H1 (cell line): ENCODE data around the gene NOB1. TPM values are rescaled to one million over a fixed set of nuclear protein-coding genes. Genes with fewer than 3 reads are reported as not detected.

ENCODE experiments used
- CTCF ChIA-PET: fragments of 300-600 bp; sonication (Branson Sonifier 250); formaldehyde crosslinking; loops from one replicate; lab custom pipeline; 2021; ENCODE audit not compliant: partially characterized antibody; lab: Charles Lee
- POLR2A ChIA-PET: fragments of 300-600 bp; sonication (Branson Sonifier 250); formaldehyde crosslinking; loops from one replicate; lab custom pipeline; 2021; ENCODE audit warnings: inconsistent platforms; ENCODE audit not compliant: partially characterized antibody; lab: Charles Lee
- DNase-seq, 2 experiments: peaks; one replicate each; pipeline versions ENCODE4 v3.0.0 to v3.0.0-alpha.2; 2010 to 2022; ENCODE audit warnings: low spot score in 2 of 2, low read depth in 1 of 2, mixed read lengths in 1 of 2
- FAIRE-seq: peaks from 2 replicates; lab custom pipeline; 2011; peaks lifted over from hg19 to GRCh38; lab: Jason Lieb, UNC
- H2AFZ ChIP-seq: 2 replicates; pipeline ENCODE4 v1.8.1; 2012; ENCODE audit warnings: low read length, inconsistent platforms
- H2AK5ac ChIP-seq: 2 replicates; pipeline ENCODE4 v1.6.1; 2013; ENCODE audit warnings: low read depth, low read length
- H2BK120ac ChIP-seq: replicated peaks from 2 replicates; pipeline ENCODE3; 2013; ENCODE audit warnings: low read depth, low read length, inconsistent platforms
- H2BK12ac ChIP-seq: 2 replicates; pipeline ENCODE4 v1.6.1; 2013; ENCODE audit warnings: low read depth, low read length
- H2BK15ac ChIP-seq: 2 replicates; pipeline ENCODE4 v1.6.1; 2013; ENCODE audit warnings: low read length
- H2BK20ac ChIP-seq: 2 replicates; pipeline ENCODE4 v1.6.1; 2013; ENCODE audit warnings: low read length
- H2BK5ac ChIP-seq: 2 replicates; pipeline ENCODE4 v1.6.1; 2013; ENCODE audit warnings: low read depth, low read length
- H3K14ac ChIP-seq: 2 replicates; pipeline ENCODE4 v1.6.1; 2013; ENCODE audit warnings: inconsistent platforms; ENCODE audit not compliant: insufficient read length
- H3K18ac ChIP-seq: 2 replicates; pipeline ENCODE4 v1.6.1; 2013; ENCODE audit warnings: low read length; ENCODE audit errors: extremely low read depth
- H3K23ac ChIP-seq: 2 replicates; pipeline ENCODE4 v1.6.1; 2013; ENCODE audit warnings: inconsistent platforms; ENCODE audit not compliant: insufficient read length
- H3K23me2 ChIP-seq: 2 replicates; pipeline ENCODE4 v1.6.1; 2013; ENCODE audit warnings: low read depth, low read length
- H3K27ac ChIP-seq: 2 replicates; pipeline ENCODE4 v1.6.1; 2011; ENCODE audit warnings: low read depth, low read length, inconsistent platforms
- H3K27me3 ChIP-seq, 4 experiments: replicated peaks in 1 of 4; 1 replicate in 1 of 4; 2 replicates in 3 of 4; pipeline versions ENCODE4 v1.6.1 to v1.8.1; 2011 to 2013; ENCODE audit warnings: low read length in 3 of 4, mild to moderate bottlenecking in 3 of 4, inconsistent platforms in 2 of 4, mixed read lengths in 2 of 4, moderate library complexity in 1 of 4; ENCODE audit not compliant: control insufficient read depth in 3 of 4, insufficient read depth in 3 of 4; ENCODE audit errors: extremely low read depth in 1 of 4
- H3K36me3 ChIP-seq, 4 experiments: 2 replicates each; pipeline versions ENCODE4 v1.6.1 to v1.8.1; 2011 to 2013; ENCODE audit warnings: mild to moderate bottlenecking in 4 of 4, low read length in 3 of 4, moderate library complexity in 2 of 4, control low read depth in 1 of 4, inconsistent platforms in 1 of 4; ENCODE audit not compliant: insufficient read depth in 4 of 4, control insufficient read depth in 2 of 4
- H3K4ac ChIP-seq: replicated peaks from 2 replicates; pipeline ENCODE3; 2013; ENCODE audit warnings: low read length, low read depth, mixed read lengths, inconsistent platforms; ENCODE audit not compliant: insufficient read length
- H3K4me1 ChIP-seq, 4 experiments: replicated peaks in 1 of 4; 1 replicate in 1 of 4; 2 replicates in 3 of 4; pipeline versions ENCODE4 v1.6.1 to v1.8.1; 2011 to 2013; ENCODE audit warnings: low read length in 3 of 4, inconsistent platforms in 2 of 4, mixed read lengths in 1 of 4; ENCODE audit not compliant: insufficient read depth in 4 of 4, control insufficient read depth in 3 of 4
- H3K4me2 ChIP-seq, 2 experiments: 2 replicates each; pipeline versions ENCODE4 v1.6.1 to v1.8.1; 2011 to 2013; ENCODE audit warnings: low read depth in 2 of 2, low read length in 2 of 2, control low read depth in 1 of 2, inconsistent platforms in 1 of 2, mild to moderate bottlenecking in 1 of 2; ENCODE audit not compliant: insufficient read depth in 1 of 2
- H3K4me3 ChIP-seq, 4 experiments: fragments of 200-600, 300-600 bp in 1 of 4; sonication (generic), shearing (Covaris generic), sonication (Bioruptor Twin) in 1 of 4; 2 replicates each; pipeline versions ENCODE4 v1.5.1 to v1.8.1; 2011 to 2016; ENCODE audit warnings: low read length in 4 of 4, low read depth in 3 of 4, control low read depth in 2 of 4, inconsistent platforms in 2 of 4, mild to moderate bottlenecking in 2 of 4, mixed read lengths in 1 of 4, moderate library complexity in 1 of 4; ENCODE audit not compliant: insufficient read depth in 2 of 4; ENCODE audit errors: extremely low read depth in 1 of 4
- H3K56ac ChIP-seq: replicated peaks from 2 replicates; pipeline ENCODE3; 2013; ENCODE audit warnings: low read depth, mild to moderate bottlenecking, mixed read lengths, low read length, inconsistent platforms; ENCODE audit not compliant: insufficient read length
- H3K79me1 ChIP-seq: 2 replicates; pipeline ENCODE4 v1.6.1; 2013; ENCODE audit warnings: low read depth, low read length, control low read depth
- H3K79me2 ChIP-seq, 2 experiments: 2 replicates each; pipeline versions ENCODE4 v1.6.1 to v1.8.1; 2012 to 2013; ENCODE audit warnings: low read length in 2 of 2, mild to moderate bottlenecking in 2 of 2, inconsistent platforms in 1 of 2; ENCODE audit not compliant: insufficient read depth in 2 of 2, control insufficient read depth in 1 of 2
- H3K9ac ChIP-seq, 4 experiments: replicated peaks in 1 of 4; 1 replicate in 1 of 4; 2 replicates in 3 of 4; pipeline versions ENCODE4 v1.6.1 to v1.8.1; 2011 to 2013; ENCODE audit warnings: low read depth in 3 of 4, low read length in 3 of 4, control low read depth in 2 of 4, mild to moderate bottlenecking in 2 of 4, moderate library complexity in 2 of 4, inconsistent platforms in 1 of 4; ENCODE audit errors: extremely low read depth in 1 of 4
- H3K9me3 ChIP-seq, 2 experiments: 2 replicates each; pipeline versions ENCODE4 v1.6.1 to v1.8.1; 2012 to 2013; ENCODE audit warnings: mild to moderate bottlenecking in 2 of 2, moderate library complexity in 2 of 2, control low read depth in 1 of 2, inconsistent platforms in 1 of 2, low read depth in 1 of 2, low read length in 1 of 2, mixed read lengths in 1 of 2; ENCODE audit not compliant: insufficient read depth in 2 of 2
- H4K20me1 ChIP-seq, 2 experiments: replicated peaks in 1 of 2; 2 replicates each; pipeline versions ENCODE3 to v1.8.1; 2011 to 2013; ENCODE audit warnings: inconsistent platforms in 2 of 2, low read length in 2 of 2, mild to moderate bottlenecking in 1 of 2; ENCODE audit not compliant: insufficient read depth in 2 of 2, control insufficient read depth in 1 of 2
- H4K5ac ChIP-seq: 2 replicates; pipeline ENCODE4 v1.6.1; 2013; ENCODE audit warnings: low read length, low read depth, mixed read lengths, inconsistent platforms; ENCODE audit not compliant: insufficient read length
- H4K8ac ChIP-seq: 2 replicates; pipeline ENCODE4 v1.8.0; 2013; ENCODE audit warnings: mild to moderate bottlenecking, moderate library complexity, low read length, inconsistent platforms; ENCODE audit not compliant: insufficient read depth; ENCODE audit errors: extremely low read depth
- H4K91ac ChIP-seq: replicated peaks from 2 replicates; pipeline ENCODE3; 2013; ENCODE audit warnings: low read length, mixed read lengths, inconsistent platforms; ENCODE audit not compliant: insufficient read length
- EGR1 ChIP-seq: IDR thresholded peaks from 2 replicates; pipeline ENCODE4 v1.6.1; 2011; ENCODE audit warnings: low read depth, low read length, borderline replicate concordance
- HDAC6 ChIP-seq: IDR thresholded peaks from one replicate; pipeline ENCODE4 v1.7.1; 2012; ENCODE audit warnings: low read depth, mild to moderate bottlenecking, inconsistent platforms, low read length, moderate library complexity
- MAFK ChIP-seq: IDR thresholded peaks from 2 replicates; pipeline ENCODE4 v1.6.1; 2012; ENCODE audit warnings: low read depth, mild to moderate bottlenecking, improper control_type of control experiment, low read length
- SIN3A ChIP-seq, 2 experiments: IDR thresholded peaks in 1 of 2; conservative IDR thresholded peaks in 1 of 2; 2 replicates each; pipeline ENCODE4 v1.6.1; 2011 to 2012; ENCODE audit warnings: low read length in 2 of 2, improper control_type of control experiment in 1 of 2, low read depth in 1 of 2, mild to moderate bottlenecking in 1 of 2
- SUZ12 ChIP-seq: fragments of 200-600 bp; sonication (generic); IDR thresholded peaks from 2 replicates; pipeline ENCODE4 v1.6.1; 2012; ENCODE audit warnings: mild to moderate bottlenecking, inconsistent platforms, low read length, moderate library complexity, mixed read lengths
- TCF12 ChIP-seq: IDR thresholded peaks from 2 replicates; pipeline ENCODE4 v1.6.1; 2011; ENCODE audit warnings: low read depth, mild to moderate bottlenecking, low read length
- WGBS, 2 experiments: shearing (Covaris generic) in 1 of 2; methylation state at CpG; one replicate each; pipeline versions ENCODE4 v1.1.6 to v1.1.7; 2013 to 2015; ENCODE audit warnings: low lambda C conversion rate in 2 of 2, mixed read lengths in 2 of 2, inconsistent platforms in 1 of 2, low coverage in 1 of 2, missing lambda C conversion rate in 1 of 2; ENCODE audit not compliant: insufficient replicate concordance in 2 of 2, insufficient coverage in 1 of 2, insufficient read length in 1 of 2; ENCODE audit errors: extremely low coverage in 1 of 2, missing lambda C conversion rate in 1 of 2; 5-methylcytosine and 5-hydroxymethylcytosine counted together
- polyA plus RNA-seq, 7 experiments: library from polyadenylated mRNA; depleted of rRNA in 3 of 7; stranded (reverse) in 5 of 7; unstranded in 2 of 7; fragments of >200 nt in 5 of 7; fragments of 200-250 nt in 2 of 7; gene quantifications; 1 replicate in 5 of 7; 2 replicates in 1 of 7; 4 replicates in 1 of 7; pipeline versions ENCODE4 v1.2.1 to v1.2.3, GENCODE V29; 2011 to 2013; ENCODE audit warnings: missing spikeins in 2 of 7, mixed read lengths in 2 of 7
- total RNA-seq: library from RNA; stranded (reverse); fragmentation: NEBNext Ultra II Directional; extraction: Animal tissue kit (Norgen Biotek cat#: 25700); gene quantifications from 2 replicates; pipeline ENCODE4 v1.2.1, GENCODE V29; 2021

The NOB1 gene
- total and polyA plus RNA-seq, 2 of the 8 experiments (the other 6 are each of a cell fraction or from before 2014, with no cell fraction given): 88.2 to 108 TPM

DNA sequence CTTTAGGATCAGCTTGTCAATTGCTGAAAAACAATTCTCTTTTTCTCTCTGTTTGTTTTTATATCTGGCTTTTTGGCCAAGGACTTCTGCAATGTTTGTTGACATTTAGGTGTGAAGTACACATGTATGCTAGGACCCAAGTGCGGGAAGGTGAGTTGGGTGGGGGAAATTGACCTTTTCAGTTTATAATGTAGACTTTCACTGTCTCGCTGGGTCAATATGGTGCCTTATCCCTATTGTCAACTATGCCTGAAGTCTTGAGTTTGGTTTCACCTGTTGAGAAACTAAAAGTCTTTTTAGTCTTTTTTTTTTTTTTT lies 16.9 kb upstream of the NOB1 start:
- H3K36me3 ChIP-seq: no peaks in the 10 kb centered on the region
- no peak overlapping the region for H3K4ac ChIP-seq
- H3K9me3 ChIP-seq: peaks cover 0 to 13% of the 10 kb centered on the region in 2 experiments; a peak in 1 of 4 replicates
- ChIA-PET CTCF (interaction anchor here (1.2 kb wide), 1 partner anchor 25 kb away, joined by 5 read pairs; no protein-coding TSS in a partner anchor), POLR2A (interaction anchor here (0.7 to 3.2 kb wide), 3 partner anchors 9 to 19 kb away, joined by 3 to 9 read pairs (median 3); no protein-coding TSS in a partner anchor)
- no peak overlapping the region for H3K9ac ChIP-seq
- no peak overlapping the region for H2AK5ac ChIP-seq
- no peak overlapping the region for H3K18ac ChIP-seq
- no peak overlapping the region for H2BK20ac ChIP-seq
- H3K27ac ChIP-seq: no peak overlapping the region
- TF ChIP-seq SUZ12 (no peak), SIN3A (conservative IDR thresholded peaks at IDR 0.05 in 1 of 2, IDR thresholded peaks at IDR 0.05 in 1 of 2; ENCODE audit: low read depth in 1 of 2, low read length in 2 of 2) (no peak), TCF12 (no peak), EGR1 (no peak), MAFK (no peak), HDAC6 (no peak)
- no peak overlapping the region for H3K4me3 ChIP-seq
- no peak overlapping the region for H3K56ac ChIP-seq
- no peak overlapping the region for H4K91ac ChIP-seq
- H3K23ac ChIP-seq: no peak overlapping the region
- WGBS, 2 experiments: 96% methylated on average over 2 of the region's 2 CpGs; no CpG with 5 or more reads in 1 of the 2 experiments
- H2BK120ac ChIP-seq: no peak overlapping the region
- DNase-seq (no peak), FAIRE-seq (no peak)
- no peak overlapping the region for H2BK12ac ChIP-seq
- no peak overlapping the region for H4K8ac ChIP-seq
- H3K79me2 ChIP-seq: peaks cover 0 to 73% of the 10 kb centered on the region in 2 experiments; a peak in 2 of 4 replicates
- H2AFZ ChIP-seq: no peak overlapping the region
- peaks cover 0 to 5% of the 10 kb centered on the region in 2 experiments for H4K20me1 ChIP-seq
- no peak overlapping the region for H3K4me2 ChIP-seq
- H3K4me1 ChIP-seq: no peaks in the 10 kb centered on the region
- H3K79me1 ChIP-seq: peaks cover 3% of the 10 kb centered on the region
- H2BK5ac ChIP-seq: no peak overlapping the region
- H4K5ac ChIP-seq: no peak overlapping the region
- H3K23me2 ChIP-seq: no peaks in the 10 kb centered on the region
- no peak overlapping the region for H3K14ac ChIP-seq
- H2BK15ac ChIP-seq: no peak overlapping the region
- no peaks in the 10 kb centered on the region for H3K27me3 ChIP-seq
